Osteoblast (primary cell): ENCODE measurements around the gene CCAR1. TPM values are rescaled to one million over a fixed set of nuclear protein-coding genes. Genes with fewer than 3 reads are reported as not detected.
"Not testable (repeated sequence)": the region's sequence is repeated elsewhere in the genome, so short reads cannot be mapped to it uniquely, and the experiment has no call there.

ENCODE experiments used
- DNase-seq: peaks from one replicate; pipeline ENCODE4 v3.0.0; 2011; ENCODE audit warnings: low spot score, mixed read lengths; ENCODE audit not compliant: insufficient read length; ENCODE audit errors: missing footprints
- H2AFZ ChIP-seq: 2 replicates; pipeline ENCODE4 v1.6.0; 2011; ENCODE audit warnings: mild to moderate bottlenecking, low read length
- H3K27ac ChIP-seq: 2 replicates; pipeline ENCODE4 v1.5.1; 2011; ENCODE audit warnings: mild to moderate bottlenecking, low read depth, low read length, moderate library complexity
- H3K27me3 ChIP-seq: 2 replicates; pipeline ENCODE4 v1.6.0; 2012; ENCODE audit warnings: mild to moderate bottlenecking, control low read depth, inconsistent platforms, low read length, moderate library complexity; ENCODE audit not compliant: insufficient read depth
- H3K36me3 ChIP-seq: 2 replicates; pipeline ENCODE4 v1.5.1; 2011; ENCODE audit warnings: mild to moderate bottlenecking, low read length, control low read depth, moderate library complexity; ENCODE audit not compliant: insufficient read depth
- H3K4me1 ChIP-seq: 2 replicates; pipeline ENCODE4 v1.5.1; 2011; ENCODE audit warnings: mild to moderate bottlenecking, low read length, control low read depth, moderate library complexity; ENCODE audit not compliant: insufficient read depth
- H3K4me2 ChIP-seq: 2 replicates; pipeline ENCODE4 v1.6.0; 2011; ENCODE audit warnings: mild to moderate bottlenecking, low read length; ENCODE audit not compliant: insufficient read depth
- H3K4me3 ChIP-seq: fragments of 200-600 bp; sonication (generic); 3 replicates; pipeline ENCODE4 v1.5.1; 2012; ENCODE audit warnings: mild to moderate bottlenecking, low read length, inconsistent platforms; ENCODE audit not compliant: insufficient read depth
- H3K79me2 ChIP-seq: 2 replicates; pipeline ENCODE4 v1.6.0; 2012; ENCODE audit warnings: mild to moderate bottlenecking, low read length, control low read depth, inconsistent platforms; ENCODE audit not compliant: insufficient read depth
- H3K9me3 ChIP-seq: 2 replicates; pipeline ENCODE4 v1.5.1; 2011; ENCODE audit warnings: low read depth, low read length, control low read depth
- H4K20me1 ChIP-seq: 2 replicates; pipeline ENCODE4 v1.6.0; 2012; ENCODE audit warnings: mild to moderate bottlenecking, low read length, control low read depth; ENCODE audit not compliant: insufficient read depth
- total RNA-seq: library from RNA; depleted of rRNA; stranded (reverse); fragments of >200 nt; gene quantifications from 2 replicates; pipeline ENCODE4 v1.2.3, GENCODE V29; 2012
- TF ChIP-seq, protein P1 (sequence below): IDR thresholded peaks from 2 replicates; pipeline ENCODE4 v1.5.1; 2011; ENCODE audit warnings: mild to moderate bottlenecking, low read depth, low read length, moderate library complexity; ENCODE audit errors: extremely low read depth

CCAR1 gene
- total RNA-seq, 1 donor: 49.2 TPM

DNA sequence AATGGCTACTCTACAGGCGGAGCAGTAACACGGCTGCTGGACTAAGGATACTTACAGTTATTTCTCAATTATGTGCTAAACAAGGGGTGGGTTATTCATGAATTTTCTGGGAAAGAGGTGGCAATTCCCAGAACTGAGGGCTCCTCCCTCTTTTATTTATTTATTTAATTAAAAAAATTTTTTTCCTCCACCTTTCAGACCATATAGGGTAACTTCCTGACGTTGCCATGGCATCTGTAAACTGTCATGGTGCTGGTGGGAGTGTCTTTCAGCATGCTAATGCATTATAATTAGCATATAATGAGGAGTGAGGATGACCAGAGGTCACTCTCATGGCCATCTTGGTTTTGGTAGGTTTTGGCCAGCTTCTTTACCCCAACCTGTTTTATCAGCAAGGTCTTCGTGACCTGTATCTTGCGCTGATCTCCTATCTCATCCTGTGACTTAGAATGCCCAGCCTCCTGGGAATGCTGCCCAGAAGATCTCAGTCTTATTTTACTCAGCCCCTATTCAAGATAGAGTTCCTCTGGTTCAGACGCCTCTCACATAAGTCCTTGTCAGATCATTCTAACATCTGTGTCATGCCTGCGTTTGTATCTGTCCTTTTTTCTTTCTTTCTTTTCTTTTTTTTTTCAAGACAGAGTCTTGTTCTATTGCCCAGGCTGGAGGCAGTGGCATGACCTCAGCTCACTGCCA is 90.4 kb downstream of the CCAR1 start:
- Histone ChIP-seq H3K27me3 (no peaks in the 10 kb centered on the region), H3K4me3 (no peak overlapping the region), H3K27ac (no peak overlapping the region), H3K9me3 (no peaks in the 10 kb centered on the region), H3K4me2 (no peak overlapping the region), H4K20me1 (no peaks in the 10 kb centered on the region), H3K4me1 (no peaks in the 10 kb centered on the region), H2AFZ (no peak overlapping the region), H3K36me3 (no peaks in the 10 kb centered on the region), H3K79me2 (no peaks in the 10 kb centered on the region)
- TF ChIP-seq, protein P1, sequence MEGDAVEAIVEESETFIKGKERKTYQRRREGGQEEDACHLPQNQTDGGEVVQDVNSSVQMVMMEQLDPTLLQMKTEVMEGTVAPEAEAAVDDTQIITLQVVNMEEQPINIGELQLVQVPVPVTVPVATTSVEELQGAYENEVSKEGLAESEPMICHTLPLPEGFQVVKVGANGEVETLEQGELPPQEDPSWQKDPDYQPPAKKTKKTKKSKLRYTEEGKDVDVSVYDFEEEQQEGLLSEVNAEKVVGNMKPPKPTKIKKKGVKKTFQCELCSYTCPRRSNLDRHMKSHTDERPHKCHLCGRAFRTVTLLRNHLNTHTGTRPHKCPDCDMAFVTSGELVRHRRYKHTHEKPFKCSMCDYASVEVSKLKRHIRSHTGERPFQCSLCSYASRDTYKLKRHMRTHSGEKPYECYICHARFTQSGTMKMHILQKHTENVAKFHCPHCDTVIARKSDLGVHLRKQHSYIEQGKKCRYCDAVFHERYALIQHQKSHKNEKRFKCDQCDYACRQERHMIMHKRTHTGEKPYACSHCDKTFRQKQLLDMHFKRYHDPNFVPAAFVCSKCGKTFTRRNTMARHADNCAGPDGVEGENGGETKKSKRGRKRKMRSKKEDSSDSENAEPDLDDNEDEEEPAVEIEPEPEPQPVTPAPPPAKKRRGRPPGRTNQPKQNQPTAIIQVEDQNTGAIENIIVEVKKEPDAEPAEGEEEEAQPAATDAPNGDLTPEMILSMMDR: no peak
- no peak for DNase-seq

DNA sequence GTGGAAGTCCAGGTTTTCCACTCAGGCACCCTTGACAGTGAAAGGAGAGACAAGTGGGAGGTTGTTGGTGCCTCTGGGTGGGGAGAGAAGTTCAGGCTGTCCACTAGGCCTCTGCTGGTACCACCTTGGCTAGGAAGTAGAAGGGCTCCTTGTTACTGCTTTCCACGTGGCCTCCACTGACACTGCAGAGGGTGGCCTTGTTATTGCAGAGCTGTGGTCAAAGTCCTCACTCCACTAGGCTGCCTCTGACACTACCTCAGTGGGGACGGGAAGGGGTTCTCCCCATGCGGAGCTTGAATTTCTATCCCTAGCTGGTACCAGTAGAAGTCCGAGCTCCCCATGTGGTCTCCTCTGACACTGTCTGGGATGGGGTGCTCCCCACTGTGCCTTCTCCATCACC is 91.4 kb downstream of the CCAR1 start:
- no peaks in the 10 kb centered on the region for H3K79me2 ChIP-seq
- H4K20me1 ChIP-seq: no peaks in the 10 kb centered on the region
- H3K27ac ChIP-seq: no peak overlapping the region
- no peak for DNase-seq
- H3K36me3 ChIP-seq: no peaks in the 10 kb centered on the region
- H3K4me2 ChIP-seq: no peak overlapping the region
- H3K27me3 ChIP-seq: no peaks in the 10 kb centered on the region
- H3K9me3 ChIP-seq: no peaks in the 10 kb centered on the region
- no peak overlapping the region for H2AFZ ChIP-seq
- no peaks in the 10 kb centered on the region for H3K4me1 ChIP-seq
- H3K4me3 ChIP-seq: no peak overlapping the region
- TF ChIP-seq, protein P1: no peak

DNA sequence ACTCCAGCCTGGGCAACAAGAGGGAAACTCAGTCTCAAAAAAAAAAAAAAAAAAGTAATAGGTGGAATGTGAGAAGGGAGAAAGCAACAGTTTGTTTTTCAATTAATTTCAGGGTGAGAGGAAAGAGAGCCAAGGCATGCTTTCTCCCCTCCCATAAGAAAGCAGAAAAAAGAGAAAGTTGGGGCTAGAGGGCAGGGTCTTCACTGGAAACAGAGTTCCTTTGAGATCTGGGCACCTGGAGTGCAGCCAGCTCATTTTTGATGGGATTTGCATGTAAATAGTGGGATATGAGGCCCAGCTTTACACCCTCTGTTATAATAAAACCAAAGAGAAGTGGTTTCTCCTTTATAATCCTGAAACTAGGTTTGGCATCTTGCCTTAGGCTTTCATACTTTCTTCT is 92.5 kb downstream of the CCAR1 start:
- TF ChIP-seq, protein P1: no peak
- Histone ChIP-seq H3K27ac (no peak overlapping the region), H3K9me3 (no peaks in the 10 kb centered on the region)

GRCh38 chr10:68816796-68817412 is 95.9 kb downstream of the CCAR1 start:
- no peak for DNase-seq
- TF ChIP-seq, protein P1: no peak
- Histone ChIP-seq H3K36me3 (no peaks in the 10 kb centered on the region), H3K4me1 (no peaks in the 10 kb centered on the region), H3K4me2 (no peak overlapping the region), H3K9me3 (no peaks in the 10 kb centered on the region), H3K27me3 (no peaks in the 10 kb centered on the region), H4K20me1 (no peaks in the 10 kb centered on the region), H2AFZ (no peak overlapping the region), H3K79me2 (no peaks in the 10 kb centered on the region), H3K4me3 (no peak overlapping the region), H3K27ac (no peak overlapping the region)

More for the DNA sequence above, 92.5 kb downstream of the CCAR1 start:
- H3K27me3 ChIP-seq: no peaks in the 10 kb centered on the region
- no peak for DNase-seq
- no peak overlapping the region for H3K4me2 ChIP-seq
- H3K4me3 ChIP-seq: no peak overlapping the region
- H3K4me1 ChIP-seq: no peaks in the 10 kb centered on the region
- H4K20me1 ChIP-seq: no peaks in the 10 kb centered on the region
- no peaks in the 10 kb centered on the region for H3K79me2 ChIP-seq
- H3K36me3 ChIP-seq: no peaks in the 10 kb centered on the region
- no peak overlapping the region for H2AFZ ChIP-seq

GRCh38 chr10:68820359-68820758 is 99.3 kb downstream of the CCAR1 start:
- not testable (repeated sequence) for H2AFZ ChIP-seq, H3K9me3 ChIP-seq, H3K4me2 ChIP-seq, H3K4me3 ChIP-seq, H3K79me2 ChIP-seq, H4K20me1 ChIP-seq, H3K4me1 ChIP-seq, H3K36me3 ChIP-seq, H3K27ac ChIP-seq, DNase-seq, H3K27me3 ChIP-seq

- not testable (repeated sequence) for H2AFZ ChIP-seq, H3K9me3 ChIP-seq, H3K4me2 ChIP-seq, H3K27ac ChIP-seq, H3K4me1 ChIP-seq, H3K4me3 ChIP-seq, H3K27me3 ChIP-seq, H3K79me2 ChIP-seq, H3K36me3 ChIP-seq, H4K20me1 ChIP-seq, DNase-seq
Measured at GRCh38 chr10:68822626-68823025, 101.6 kb downstream of the CCAR1 start.
